ENCODE data around the gene OBP2A.

GRCh38 chr9:135517407-135517822 is 28.5 kb upstream of the OBP2A start:
- TF ChIP-seq CTCF (IDR thresholded peaks at IDR 0.05) (no peak), POLR2A (IDR thresholded peaks at IDR 0.05) (no peak)
